Thoracic aorta (tissue), 2 donors: ENCODE results near the gene CDSN. TPM values are rescaled to one million over a fixed set of nuclear protein-coding genes. Genes with fewer than 3 reads are reported as not detected.
"Not testable (repeated sequence)": the region's sequence is repeated elsewhere in the genome, so short reads cannot be mapped to it uniquely, and the experiment has no call there.

Source experiments
- ATAC-seq: fragments of 150-250 bp; one replicate; pipeline ENCODE4 v1.8.0; 2017; ENCODE audit warnings: low read depth; ENCODE audit not compliant: insufficient number of reproducible peaks, low FRiP score
- DNase-seq: peaks from one replicate; pipeline ENCODE4 v3.0.0-alpha.2; 2020; ENCODE audit warnings: low spot score
- H3K27ac ChIP-seq, 2 donors: fragments of 200-600 bp; sonication (generic); 1 replicate in 1 of 2; 2 replicates in 1 of 2; pipeline ENCODE4 v1.5.1; 2016; ENCODE audit warnings: mild to moderate bottlenecking in 2 of 2, moderate library complexity in 2 of 2
- H3K27me3 ChIP-seq: fragments of 200-600 bp; sonication (generic); replicated peaks from 2 replicates; pipeline ENCODE4 v1.6.0; 2016; ENCODE audit warnings: mild to moderate bottlenecking; ENCODE audit not compliant: insufficient read depth
- H3K36me3 ChIP-seq: fragments of 200-600 bp; sonication (generic); one replicate; pipeline ENCODE4 v1.5.1; 2016
- H3K4me1 ChIP-seq, 2 donors: fragments of 200-600 bp; sonication (generic); 1 replicate in 1 of 2; 2 replicates in 1 of 2; pipeline versions ENCODE4 v1.5.1 to v1.6.0; 2016; ENCODE audit warnings: low read depth in 2 of 2, mild to moderate bottlenecking in 1 of 2; ENCODE audit not compliant: control insufficient read depth in 1 of 2
- H3K4me3 ChIP-seq: fragments of 200-600 bp; sonication (generic); 2 replicates; pipeline ENCODE4 v1.5.1; 2016; ENCODE audit warnings: mild to moderate bottlenecking
- H3K9me3 ChIP-seq: fragments of 200-600 bp; sonication (generic); 2 replicates; pipeline ENCODE4 v1.5.1; 2016
- CTCF ChIP-seq: fragments of 200-600 bp; sonication (generic); IDR thresholded peaks from one replicate; pipeline ENCODE4 v1.5.1; 2019; ENCODE audit warnings: antibody characterized with exemption
- total RNA-seq, 2 donors: library from RNA; depleted of rRNA; stranded (reverse); fragments of >200 nt; gene quantifications; one replicate each; pipeline versions ENCODE4 v1.1.0 to v1.2.3, GENCODE V29; 2016

CDSN gene, protein sequence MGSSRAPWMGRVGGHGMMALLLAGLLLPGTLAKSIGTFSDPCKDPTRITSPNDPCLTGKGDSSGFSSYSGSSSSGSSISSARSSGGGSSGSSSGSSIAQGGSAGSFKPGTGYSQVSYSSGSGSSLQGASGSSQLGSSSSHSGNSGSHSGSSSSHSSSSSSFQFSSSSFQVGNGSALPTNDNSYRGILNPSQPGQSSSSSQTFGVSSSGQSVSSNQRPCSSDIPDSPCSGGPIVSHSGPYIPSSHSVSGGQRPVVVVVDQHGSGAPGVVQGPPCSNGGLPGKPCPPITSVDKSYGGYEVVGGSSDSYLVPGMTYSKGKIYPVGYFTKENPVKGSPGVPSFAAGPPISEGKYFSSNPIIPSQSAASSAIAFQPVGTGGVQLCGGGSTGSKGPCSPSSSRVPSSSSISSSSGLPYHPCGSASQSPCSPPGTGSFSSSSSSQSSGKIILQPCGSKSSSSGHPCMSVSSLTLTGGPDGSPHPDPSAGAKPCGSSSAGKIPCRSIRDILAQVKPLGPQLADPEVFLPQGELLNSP
- 1 to 10 TPM in 1 of 2 donors, under 1 TPM in 1; 0.28 to 1.6 TPM for total RNA-seq

GRCh38 chr6:31120151-31120915, at the start of gene CDSN:
Gene CDSN (minus strand): TSS chr6:31120446. CDS start chr6:31120419, 27 bp downstream.
- H3K4me1 ChIP-seq = peaks cover 10 to 38% of the 10 kb centered on the region in 2 donors
- TF ChIP-seq CTCF = no peak

GRCh38 chr6:31169123-31169857, 49.0 kb upstream of the CDSN start:
- Histone ChIP-seq H3K36me3 (no peaks in the 10 kb centered on the region), H3K9me3 (no peaks in the 10 kb centered on the region), H3K27ac (no peak overlapping the region), H3K4me3 (no peak overlapping the region), H3K4me1 (no peaks in the 10 kb centered on the region), H3K27me3 (no peaks in the 10 kb centered on the region)
- no peak for TF ChIP-seq CTCF
- no peak for DNase-seq
- no peak for ATAC-seq

More at GRCh38 chr6:31120151-31120915, at the start of gene CDSN:
- Histone ChIP-seq H3K36me3 (no peaks in the 10 kb centered on the region), H3K9me3 (no peaks in the 10 kb centered on the region), H3K4me3 (no peak within 1 kb of the TSS), H3K27ac (no peak within 1 kb of the TSS), H3K27me3 (no peaks in the 10 kb centered on the region)
- DNase-seq = no peak
- ATAC-seq = no peak

DNA sequence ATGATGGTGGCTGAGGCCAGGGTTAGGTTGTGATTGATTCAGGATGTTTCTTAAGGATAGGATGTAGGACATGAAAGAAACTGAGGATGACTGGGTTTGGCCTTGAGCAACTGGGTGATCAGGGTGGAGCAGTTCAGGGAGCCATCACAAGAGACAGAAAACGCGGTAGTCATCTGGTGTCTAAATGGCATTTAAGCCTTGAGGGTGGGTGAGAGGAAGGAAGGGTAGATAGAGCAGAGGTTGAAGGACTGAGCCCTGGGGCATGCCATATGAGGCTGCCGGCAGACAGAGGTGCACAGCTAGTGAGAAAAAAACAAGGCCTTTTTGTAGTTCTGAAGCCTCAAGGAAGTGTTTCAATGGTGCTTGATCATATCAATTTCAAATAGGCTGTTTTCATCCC, 48.4 kb upstream of the CDSN start:
- DNase-seq = no peak
- Histone ChIP-seq H3K9me3 (no peaks in the 10 kb centered on the region), H3K27ac (no peak overlapping the region), H3K4me1 (no peaks in the 10 kb centered on the region), H3K36me3 (no peaks in the 10 kb centered on the region), H3K27me3 (no peaks in the 10 kb centered on the region), H3K4me3 (no peak overlapping the region)
- TF ChIP-seq CTCF = no peak
- no peak for ATAC-seq

DNA sequence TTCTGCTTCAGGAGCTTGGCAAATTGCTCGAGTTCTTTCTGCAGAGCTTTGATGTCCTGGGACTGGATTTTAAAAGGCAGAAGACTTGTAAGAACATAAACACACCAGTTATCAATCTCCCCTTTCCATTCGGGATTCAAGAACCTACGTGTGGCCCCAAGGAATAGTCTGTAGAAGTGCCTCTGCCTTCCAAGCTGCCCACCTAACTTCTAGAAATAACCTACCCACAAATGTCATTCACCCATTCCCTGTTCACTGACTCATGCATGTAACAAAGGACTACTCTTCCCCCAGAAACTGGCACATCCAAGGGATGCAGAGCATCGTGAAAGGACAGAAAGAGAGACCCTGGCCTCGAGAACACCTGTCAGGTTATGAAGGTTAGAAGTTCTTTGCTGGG, 45.7 kb upstream of the CDSN start:
- Histone ChIP-seq H3K27me3 (no peaks in the 10 kb centered on the region), H3K36me3 (peaks cover 5% of the 10 kb centered on the region), H3K9me3 (no peaks in the 10 kb centered on the region), H3K27ac (no peak overlapping the region), H3K4me3 (no peak overlapping the region), H3K4me1 (no peaks in the 10 kb centered on the region)
- DNase-seq = no peak
- ATAC-seq = no peak
- no peak for TF ChIP-seq CTCF

DNA sequence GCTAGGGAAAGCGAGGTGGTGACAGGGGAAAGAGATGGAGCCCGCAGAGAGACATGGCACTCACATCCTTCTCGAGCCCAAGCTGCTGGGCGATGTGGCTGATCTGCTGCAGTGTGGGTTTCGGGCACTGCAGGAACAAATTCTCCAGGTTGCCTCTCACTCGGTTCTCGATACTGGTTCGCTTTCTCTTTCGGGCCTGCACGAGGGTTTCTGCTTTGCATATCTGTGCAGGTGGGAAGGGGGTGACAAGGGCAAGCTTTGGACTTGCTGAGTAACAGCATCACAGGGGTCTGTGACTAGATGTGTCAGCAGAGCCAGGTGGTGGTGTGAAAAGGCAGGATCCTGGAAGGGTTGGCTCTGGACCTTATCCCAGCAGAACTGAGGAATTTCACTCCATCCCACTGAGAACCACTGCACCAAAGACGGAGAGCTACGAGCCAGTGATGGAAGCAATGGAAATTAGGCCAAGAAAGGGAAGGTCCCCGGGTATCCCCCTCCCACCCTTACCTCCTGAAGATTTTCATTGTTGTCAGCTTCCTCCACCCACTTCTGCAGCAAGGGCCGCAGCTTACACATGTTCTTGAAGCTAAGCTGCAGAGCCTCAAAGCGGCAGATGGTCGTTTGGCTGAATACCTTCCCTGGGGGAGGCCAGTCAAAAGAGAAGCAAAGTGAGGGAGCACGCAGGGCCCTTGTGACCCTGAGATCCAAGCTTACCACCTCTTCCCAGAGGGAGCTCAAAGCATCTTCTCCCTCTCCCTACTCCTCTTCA, 45.0 kb upstream of the CDSN start:
- not testable (repeated sequence) for DNase-seq, H3K9me3 ChIP-seq, H3K4me3 ChIP-seq, H3K27ac ChIP-seq, H3K36me3 ChIP-seq, H3K27me3 ChIP-seq, ATAC-seq, H3K4me1 ChIP-seq

- not testable (repeated sequence) for H3K36me3 ChIP-seq, H3K9me3 ChIP-seq, DNase-seq, H3K27ac ChIP-seq, ATAC-seq, H3K27me3 ChIP-seq, H3K4me1 ChIP-seq, H3K4me3 ChIP-seq
Observed at GRCh38 chr6:31164475-31165063, 44.3 kb upstream of the CDSN start.
